H1 (cell line): Measurements from ENCODE around the gene CUEDC1. TPM values are rescaled to one million over a fixed set of nuclear protein-coding genes. Genes with fewer than 3 reads are reported as not detected.

Experiments used
- CTCF ChIA-PET: fragments of 300-600 bp; sonication (Branson Sonifier 250); formaldehyde crosslinking; loops from one replicate; lab custom pipeline; 2021; ENCODE audit not compliant: partially characterized antibody; lab: Charles Lee
- POLR2A ChIA-PET: fragments of 300-600 bp; sonication (Branson Sonifier 250); formaldehyde crosslinking; loops from one replicate; lab custom pipeline; 2021; ENCODE audit warnings: inconsistent platforms; ENCODE audit not compliant: partially characterized antibody; lab: Charles Lee
- DNase-seq, 2 experiments: peaks; one replicate each; pipeline versions ENCODE4 v3.0.0 to v3.0.0-alpha.2; 2010 to 2022; ENCODE audit warnings: low spot score in 2 of 2, low read depth in 1 of 2, mixed read lengths in 1 of 2
- FAIRE-seq: peaks from 2 replicates; lab custom pipeline; 2011; peaks lifted over from hg19 to GRCh38; lab: Jason Lieb, UNC
- H2AFZ ChIP-seq: 2 replicates; pipeline ENCODE4 v1.8.1; 2012; ENCODE audit warnings: low read length, inconsistent platforms
- H2AK5ac ChIP-seq: 2 replicates; pipeline ENCODE4 v1.6.1; 2013; ENCODE audit warnings: low read depth, low read length
- H2BK120ac ChIP-seq: replicated peaks from 2 replicates; pipeline ENCODE3; 2013; ENCODE audit warnings: low read depth, low read length, inconsistent platforms
- H2BK12ac ChIP-seq: 2 replicates; pipeline ENCODE4 v1.6.1; 2013; ENCODE audit warnings: low read depth, low read length
- H2BK15ac ChIP-seq: 2 replicates; pipeline ENCODE4 v1.6.1; 2013; ENCODE audit warnings: low read length
- H2BK20ac ChIP-seq: 2 replicates; pipeline ENCODE4 v1.6.1; 2013; ENCODE audit warnings: low read length
- H2BK5ac ChIP-seq: 2 replicates; pipeline ENCODE4 v1.6.1; 2013; ENCODE audit warnings: low read depth, low read length
- H3K14ac ChIP-seq: 2 replicates; pipeline ENCODE4 v1.6.1; 2013; ENCODE audit warnings: inconsistent platforms; ENCODE audit not compliant: insufficient read length
- H3K18ac ChIP-seq: 2 replicates; pipeline ENCODE4 v1.6.1; 2013; ENCODE audit warnings: low read length; ENCODE audit errors: extremely low read depth
- H3K23ac ChIP-seq: 2 replicates; pipeline ENCODE4 v1.6.1; 2013; ENCODE audit warnings: inconsistent platforms; ENCODE audit not compliant: insufficient read length
- H3K23me2 ChIP-seq: 2 replicates; pipeline ENCODE4 v1.6.1; 2013; ENCODE audit warnings: low read depth, low read length
- H3K27ac ChIP-seq: 2 replicates; pipeline ENCODE4 v1.6.1; 2011; ENCODE audit warnings: low read depth, low read length, inconsistent platforms
- H3K27me3 ChIP-seq, 4 experiments: replicated peaks in 1 of 4; 1 replicate in 1 of 4; 2 replicates in 3 of 4; pipeline versions ENCODE4 v1.6.1 to v1.8.1; 2011 to 2013; ENCODE audit warnings: low read length in 3 of 4, mild to moderate bottlenecking in 3 of 4, inconsistent platforms in 2 of 4, mixed read lengths in 2 of 4, moderate library complexity in 1 of 4; ENCODE audit not compliant: control insufficient read depth in 3 of 4, insufficient read depth in 3 of 4; ENCODE audit errors: extremely low read depth in 1 of 4
- H3K36me3 ChIP-seq, 4 experiments: 2 replicates each; pipeline versions ENCODE4 v1.6.1 to v1.8.1; 2011 to 2013; ENCODE audit warnings: mild to moderate bottlenecking in 4 of 4, low read length in 3 of 4, moderate library complexity in 2 of 4, control low read depth in 1 of 4, inconsistent platforms in 1 of 4; ENCODE audit not compliant: insufficient read depth in 4 of 4, control insufficient read depth in 2 of 4
- H3K4ac ChIP-seq: replicated peaks from 2 replicates; pipeline ENCODE3; 2013; ENCODE audit warnings: low read length, low read depth, mixed read lengths, inconsistent platforms; ENCODE audit not compliant: insufficient read length
- H3K4me1 ChIP-seq, 4 experiments: replicated peaks in 1 of 4; 1 replicate in 1 of 4; 2 replicates in 3 of 4; pipeline versions ENCODE4 v1.6.1 to v1.8.1; 2011 to 2013; ENCODE audit warnings: low read length in 3 of 4, inconsistent platforms in 2 of 4, mixed read lengths in 1 of 4; ENCODE audit not compliant: insufficient read depth in 4 of 4, control insufficient read depth in 3 of 4
- H3K4me2 ChIP-seq, 2 experiments: 2 replicates each; pipeline versions ENCODE4 v1.6.1 to v1.8.1; 2011 to 2013; ENCODE audit warnings: low read depth in 2 of 2, low read length in 2 of 2, control low read depth in 1 of 2, inconsistent platforms in 1 of 2, mild to moderate bottlenecking in 1 of 2; ENCODE audit not compliant: insufficient read depth in 1 of 2
- H3K4me3 ChIP-seq, 4 experiments: fragments of 200-600, 300-600 bp in 1 of 4; sonication (generic), shearing (Covaris generic), sonication (Bioruptor Twin) in 1 of 4; 2 replicates each; pipeline versions ENCODE4 v1.5.1 to v1.8.1; 2011 to 2016; ENCODE audit warnings: low read length in 4 of 4, low read depth in 3 of 4, control low read depth in 2 of 4, inconsistent platforms in 2 of 4, mild to moderate bottlenecking in 2 of 4, mixed read lengths in 1 of 4, moderate library complexity in 1 of 4; ENCODE audit not compliant: insufficient read depth in 2 of 4; ENCODE audit errors: extremely low read depth in 1 of 4
- H3K56ac ChIP-seq: replicated peaks from 2 replicates; pipeline ENCODE3; 2013; ENCODE audit warnings: low read depth, mild to moderate bottlenecking, mixed read lengths, low read length, inconsistent platforms; ENCODE audit not compliant: insufficient read length
- H3K79me1 ChIP-seq: 2 replicates; pipeline ENCODE4 v1.6.1; 2013; ENCODE audit warnings: low read depth, low read length, control low read depth
- H3K79me2 ChIP-seq, 2 experiments: 2 replicates each; pipeline versions ENCODE4 v1.6.1 to v1.8.1; 2012 to 2013; ENCODE audit warnings: low read length in 2 of 2, mild to moderate bottlenecking in 2 of 2, inconsistent platforms in 1 of 2; ENCODE audit not compliant: insufficient read depth in 2 of 2, control insufficient read depth in 1 of 2
- H3K9ac ChIP-seq, 4 experiments: replicated peaks in 1 of 4; 1 replicate in 1 of 4; 2 replicates in 3 of 4; pipeline versions ENCODE4 v1.6.1 to v1.8.1; 2011 to 2013; ENCODE audit warnings: low read depth in 3 of 4, low read length in 3 of 4, control low read depth in 2 of 4, mild to moderate bottlenecking in 2 of 4, moderate library complexity in 2 of 4, inconsistent platforms in 1 of 4; ENCODE audit errors: extremely low read depth in 1 of 4
- H3K9me3 ChIP-seq, 2 experiments: 2 replicates each; pipeline versions ENCODE4 v1.6.1 to v1.8.1; 2012 to 2013; ENCODE audit warnings: mild to moderate bottlenecking in 2 of 2, moderate library complexity in 2 of 2, control low read depth in 1 of 2, inconsistent platforms in 1 of 2, low read depth in 1 of 2, low read length in 1 of 2, mixed read lengths in 1 of 2; ENCODE audit not compliant: insufficient read depth in 2 of 2
- H4K20me1 ChIP-seq, 2 experiments: replicated peaks in 1 of 2; 2 replicates each; pipeline versions ENCODE3 to v1.8.1; 2011 to 2013; ENCODE audit warnings: inconsistent platforms in 2 of 2, low read length in 2 of 2, mild to moderate bottlenecking in 1 of 2; ENCODE audit not compliant: insufficient read depth in 2 of 2, control insufficient read depth in 1 of 2
- H4K5ac ChIP-seq: 2 replicates; pipeline ENCODE4 v1.6.1; 2013; ENCODE audit warnings: low read length, low read depth, mixed read lengths, inconsistent platforms; ENCODE audit not compliant: insufficient read length
- H4K8ac ChIP-seq: 2 replicates; pipeline ENCODE4 v1.8.0; 2013; ENCODE audit warnings: mild to moderate bottlenecking, moderate library complexity, low read length, inconsistent platforms; ENCODE audit not compliant: insufficient read depth; ENCODE audit errors: extremely low read depth
- H4K91ac ChIP-seq: replicated peaks from 2 replicates; pipeline ENCODE3; 2013; ENCODE audit warnings: low read length, mixed read lengths, inconsistent platforms; ENCODE audit not compliant: insufficient read length
- CHD2 ChIP-seq: IDR thresholded peaks from 2 replicates; pipeline ENCODE4 v1.6.1; 2012; ENCODE audit warnings: low read length, improper control_type of control experiment
- CTBP2 ChIP-seq: IDR thresholded peaks from 2 replicates; pipeline ENCODE4 v1.7.0; 2011; ENCODE audit warnings: borderline replicate concordance, mild to moderate bottlenecking, moderate library complexity, mixed read lengths, low read length; ENCODE audit not compliant: insufficient read depth, insufficient read length
- HDAC6 ChIP-seq: IDR thresholded peaks from one replicate; pipeline ENCODE4 v1.7.1; 2012; ENCODE audit warnings: low read depth, mild to moderate bottlenecking, inconsistent platforms, low read length, moderate library complexity
- JUND ChIP-seq: IDR thresholded peaks from 2 replicates; pipeline ENCODE4 v1.6.1; 2011; ENCODE audit warnings: mild to moderate bottlenecking, improper control_type of control experiment, low read length
- KDM4A ChIP-seq: IDR thresholded peaks from one replicate; pipeline ENCODE4 v1.7.1; 2012; ENCODE audit warnings: low read depth, mild to moderate bottlenecking, moderate library complexity, low read length, inconsistent platforms; ENCODE audit not compliant: severe bottlenecking
- POLR2A ChIP-seq, 2 experiments: IDR thresholded peaks; 1 replicate in 1 of 2; 2 replicates in 1 of 2; pipeline ENCODE4 v1.6.1; 2011; ENCODE audit warnings: low read depth in 2 of 2, low read length in 2 of 2, mild to moderate bottlenecking in 2 of 2; ENCODE audit errors: control extremely low read depth in 1 of 2
- RNF2 ChIP-seq: fragments of 200-900, 300-1000 bp; sonication (generic); IDR thresholded peaks from 2 replicates; pipeline ENCODE4 v1.7.1; 2016; ENCODE audit warnings: borderline replicate concordance, low read depth, mild to moderate bottlenecking, antibody characterized with exemption, low read length; ENCODE audit not compliant: poor library complexity, severe bottlenecking; ENCODE audit errors: missing control alignments
- RXRA ChIP-seq: IDR thresholded peaks from 2 replicates; pipeline ENCODE4 v1.6.1; 2011; ENCODE audit warnings: low read depth, mild to moderate bottlenecking, low read length, moderate library complexity; ENCODE audit not compliant: insufficient read depth
- TAF7 ChIP-seq: optimal IDR thresholded peaks from 2 replicates; pipeline ENCODE3; 2011; ENCODE audit warnings: low read depth, mild to moderate bottlenecking, inconsistent platforms, low read length, moderate library complexity, borderline replicate concordance
- TBP ChIP-seq: IDR thresholded peaks from 2 replicates; pipeline ENCODE4 v1.6.1; 2011; ENCODE audit warnings: low read depth, low read length, improper control_type of control experiment
- TCF12 ChIP-seq: IDR thresholded peaks from 2 replicates; pipeline ENCODE4 v1.6.1; 2011; ENCODE audit warnings: low read depth, mild to moderate bottlenecking, low read length
- WGBS, 2 experiments: shearing (Covaris generic) in 1 of 2; methylation state at CpG; one replicate each; pipeline versions ENCODE4 v1.1.6 to v1.1.7; 2013 to 2015; ENCODE audit warnings: low lambda C conversion rate in 2 of 2, mixed read lengths in 2 of 2, inconsistent platforms in 1 of 2, low coverage in 1 of 2, missing lambda C conversion rate in 1 of 2; ENCODE audit not compliant: insufficient replicate concordance in 2 of 2, insufficient coverage in 1 of 2, insufficient read length in 1 of 2; ENCODE audit errors: extremely low coverage in 1 of 2, missing lambda C conversion rate in 1 of 2; 5-methylcytosine and 5-hydroxymethylcytosine counted together
- polyA plus RNA-seq, 7 experiments: library from polyadenylated mRNA; depleted of rRNA in 3 of 7; stranded (reverse) in 5 of 7; unstranded in 2 of 7; fragments of >200 nt in 5 of 7; fragments of 200-250 nt in 2 of 7; gene quantifications; 1 replicate in 5 of 7; 2 replicates in 1 of 7; 4 replicates in 1 of 7; pipeline versions ENCODE4 v1.2.1 to v1.2.3, GENCODE V29; 2011 to 2013; ENCODE audit warnings: missing spikeins in 2 of 7, mixed read lengths in 2 of 7
- total RNA-seq: library from RNA; stranded (reverse); fragmentation: NEBNext Ultra II Directional; extraction: Animal tissue kit (Norgen Biotek cat#: 25700); gene quantifications from 2 replicates; pipeline ENCODE4 v1.2.1, GENCODE V29; 2021

Gene CUEDC1
- total and polyA plus RNA-seq, 2 of the 8 experiments (the other 6 are each of a cell fraction or from before 2014, with no cell fraction given) = 4.0 to 10.7 TPM

GRCh38 chr17:57832314-57833178 lies 122.7 kb downstream of the CUEDC1 start:
- Histone ChIP-seq H4K91ac (no peak overlapping the region), H2BK5ac (no peak overlapping the region), H3K56ac (no peak overlapping the region), H2AFZ (peak overlapping the region; percentile 26; the same call in 1 of the 2 replicates), H3K27ac (no peak overlapping the region), H4K5ac (peak overlapping the region; percentile 44), H3K79me1 (no peaks in the 10 kb centered on the region), H3K9me3 (no peaks in the 10 kb centered on the region), H2BK12ac (0 out of 2 replicates have a peak overlapping the region, but pooled peaks have one; percentile 18), H3K4me2 (peak overlapping the region; percentile 34 to 82), H3K23ac (no peak overlapping the region), H4K8ac (no peak overlapping the region), H3K27me3 (no peaks in the 10 kb centered on the region; a peak in 1 of 7 replicates), H3K4me1 (peaks cover 5 to 14% (median 7%) of the 10 kb centered on the region in 4 experiments), H3K36me3 (no peaks in the 10 kb centered on the region), H3K9ac (no peak overlapping the region; a peak in 1 of 7 replicates), H4K20me1 (peaks cover 0 to 2% of the 10 kb centered on the region in 2 experiments), H2BK15ac (0 out of 2 replicates have a peak overlapping the region, but pooled peaks have one; percentile 61), H2BK120ac (no peak overlapping the region), H3K23me2 (peaks cover 6% of the 10 kb centered on the region), H3K14ac (no peak overlapping the region), H3K4ac (no peak overlapping the region), H3K4me3 (peak overlapping the region in 3 of 4 experiments; percentile 31 to 52 (median 42); a peak in 6 of 8 replicates), H2BK20ac (no peak overlapping the region), H3K79me2 (no peaks in the 10 kb centered on the region), H3K18ac (no peak overlapping the region), H2AK5ac (no peak overlapping the region)
- FAIRE-seq = no peak
- CTCF ChIA-PET = interaction anchor here (0.6 to 5.6 kb wide), 53 partner anchors 9 to 710 kb away, joined by 3 to 49 read pairs (median 5); partner anchors contain the start of gene MRPS23
- WGBS, 2 experiments = 34% methylated on average over 12 of the region's 12 CpGs; no CpG with 5 or more reads in 1 of the 2 experiments
- POLR2A ChIA-PET = interaction anchor here (1.3 to 1.4 kb wide), 3 partner anchors 9 to 164 kb away, joined by 3 to 5 read pairs (median 4); no protein-coding TSS in a partner anchor
- no peak for DNase-seq
- no peak for TF ChIP-seq RNF2
- no peak for TF ChIP-seq RXRA
- TF ChIP-seq HDAC6 = no peak
- TF ChIP-seq TAF7 = no peak
- TF ChIP-seq TCF12 = no peak
- TF ChIP-seq KDM4A = no peak
- TF ChIP-seq JUND = no peak
- no peak for TF ChIP-seq TBP
- no peak for TF ChIP-seq POLR2A (IDR thresholded peaks at IDR 0.05; ENCODE audit: control extremely low read depth in 1 of 2, low read depth in 2 of 2, low read length in 2 of 2)
- TF ChIP-seq CTBP2 = no peak
- TF ChIP-seq CHD2 = no peak
